Motor neuron (in vitro differentiated cells): ENCODE data around the gene PPM1L. TPM values are rescaled to one million over a fixed set of nuclear protein-coding genes. Genes with fewer than 3 reads are reported as not detected.
"Not testable (repeated sequence)": the region's sequence is repeated elsewhere in the genome, so short reads cannot be mapped to it uniquely, and the experiment has no call there.

Experiments used
- ATAC-seq, 8 experiments: fragments of 200-7000 bp; cut with Tn5 transposase; replicated peaks in 6 of 8; 2 replicates each; pipeline ENCODE4 v1.8.0; 2021; ENCODE audit warnings: mild to moderate bottlenecking in 8 of 8, moderate library complexity in 8 of 8
- H3K27ac ChIP-seq, 2 donors: fragments of 250-450 bp; sonication (Bioruptor Pico); 2 replicates each; pipeline ENCODE4 v1.9.0; 2021; ENCODE audit warnings: antibody characterized with exemption in 2 of 2, mild to moderate bottlenecking in 2 of 2, moderate library complexity in 1 of 2
- H3K4me1 ChIP-seq, 2 donors: fragments of 250-450 bp; sonication (Bioruptor Pico); replicated peaks in 1 of 2; 2 replicates each; pipeline ENCODE4 v1.6.1; 2021; ENCODE audit warnings: antibody characterized with exemption in 2 of 2, mild to moderate bottlenecking in 2 of 2, moderate library complexity in 1 of 2
- H3K4me3 ChIP-seq, 5 donors: fragments of 250-450 bp; sonication (Bioruptor Pico); 2 replicates each; pipeline ENCODE4 v1.9.0; 2021; ENCODE audit warnings: antibody characterized with exemption in 5 of 5, mild to moderate bottlenecking in 5 of 5, moderate library complexity in 4 of 5
- WGBS, 10 experiments: fragments of 450-650 bp; shearing (Covaris generic); methylation state at CpG; one replicate each; pipeline ENCODE4 v1.0.0; 2022; 5-methylcytosine and 5-hydroxymethylcytosine counted together
- in situ Hi-C, 9 experiments: fragments of 400-800 bp; cut with MboI; loops; one replicate each; pipeline ENCODE4 v1.15.0; 2021; ENCODE audit warnings: low sequenced_read_pairs in 9 of 9, low pct_unique_long_range_greater_than_20kb in 2 of 9; ENCODE audit not compliant: unreplicated experiment in 9 of 9
- total RNA-seq, 8 experiments: library from RNA; unstranded; fragments of 300-600 nt; gene quantifications; 2 replicates each; pipeline versions ENCODE4 v1.2.3 to v1.2.4, GENCODE V29; 2022

PPM1L gene
- total RNA-seq, 8 experiments from 2014 or later: 10.8 to 27.3 (median 22.1) TPM

DNA sequence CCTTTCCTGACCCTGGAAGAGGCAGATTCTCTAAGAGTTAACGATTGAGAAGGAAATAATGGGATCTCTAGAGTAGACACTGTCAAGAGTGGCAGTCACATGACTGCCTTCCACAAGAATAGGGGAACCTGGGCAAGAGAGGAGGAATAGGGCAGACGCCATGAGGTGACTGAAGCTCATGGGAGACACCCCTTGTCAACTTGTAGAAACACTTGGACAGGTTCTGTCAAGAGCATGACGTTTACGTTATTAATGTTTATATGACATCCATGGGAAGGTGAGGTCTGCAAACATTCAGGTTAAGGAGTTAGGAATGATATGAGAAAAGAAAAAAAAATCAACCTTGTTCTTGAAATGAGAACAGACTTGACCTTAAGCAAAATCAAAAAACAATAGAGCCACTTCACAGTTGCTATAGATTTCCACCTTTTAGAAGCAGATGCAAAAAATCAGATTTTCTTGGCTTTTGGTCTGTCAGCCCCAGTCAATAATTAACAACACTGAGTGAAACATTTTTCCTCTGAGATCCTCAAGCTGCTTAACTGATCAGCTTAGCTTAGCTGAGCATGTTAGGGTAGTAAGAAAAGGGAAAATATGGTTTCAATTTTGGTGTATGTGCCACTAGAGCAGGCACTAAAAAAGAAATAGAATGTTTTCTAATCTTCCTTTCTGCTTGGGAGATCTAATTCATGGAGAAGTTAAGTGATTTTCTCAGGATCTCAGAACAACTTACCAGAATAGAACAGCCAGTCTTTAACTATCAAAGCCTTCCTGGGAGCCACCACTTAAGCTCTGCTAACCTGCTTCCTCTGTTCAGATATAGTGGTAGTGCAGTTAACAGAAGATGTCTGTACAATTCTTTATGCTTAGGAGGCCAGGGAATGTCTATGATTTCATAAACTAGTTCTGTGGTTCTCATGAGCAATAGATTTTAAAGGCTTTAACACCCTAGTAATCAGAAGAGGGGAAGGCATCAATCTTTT is 232.2 kb downstream of the PPM1L start:
- 61 to 93% (median 77%) methylated on average over 2 to 4 of the region's 4 CpGs for WGBS, 10 experiments
- Histone ChIP-seq H3K4me1 (no peaks in the 10 kb centered on the region), H3K27ac (no peak overlapping the region), H3K4me3 (no peak overlapping the region)
- no peak for ATAC-seq
- in situ Hi-C loops: no loop called here

DNA sequence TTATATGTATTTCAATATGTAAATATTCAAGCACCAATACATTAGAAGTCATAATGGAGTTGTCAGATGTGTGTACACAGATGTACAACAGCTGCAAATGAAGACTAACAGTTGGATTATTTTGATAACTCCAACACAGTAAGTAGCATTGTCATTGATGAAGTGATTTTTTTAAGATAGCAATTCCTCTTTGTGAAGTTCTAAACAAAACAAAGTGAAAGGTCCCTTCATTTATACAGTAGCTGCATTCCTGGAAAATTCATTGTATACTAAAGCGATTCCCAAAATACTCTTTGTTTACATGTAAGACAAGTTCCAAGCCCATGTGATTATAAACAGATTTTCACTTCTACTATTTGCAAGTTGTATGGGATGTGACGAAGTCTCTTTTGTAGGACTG is 234.4 kb downstream of the PPM1L start:
- peak in 1 of 8 experiments; percentile 30 for ATAC-seq
- WGBS, 10 experiments: 25 to 100% (median 82%) methylated on average over 1 to 2 of the region's 2 CpGs; no CpG with 5 or more reads in 1 of the 10 experiments
- Histone ChIP-seq H3K4me3 (no peak overlapping the region), H3K27ac (no peak overlapping the region), H3K4me1 (no peaks in the 10 kb centered on the region)
- in situ Hi-C loops: no loop called here

DNA sequence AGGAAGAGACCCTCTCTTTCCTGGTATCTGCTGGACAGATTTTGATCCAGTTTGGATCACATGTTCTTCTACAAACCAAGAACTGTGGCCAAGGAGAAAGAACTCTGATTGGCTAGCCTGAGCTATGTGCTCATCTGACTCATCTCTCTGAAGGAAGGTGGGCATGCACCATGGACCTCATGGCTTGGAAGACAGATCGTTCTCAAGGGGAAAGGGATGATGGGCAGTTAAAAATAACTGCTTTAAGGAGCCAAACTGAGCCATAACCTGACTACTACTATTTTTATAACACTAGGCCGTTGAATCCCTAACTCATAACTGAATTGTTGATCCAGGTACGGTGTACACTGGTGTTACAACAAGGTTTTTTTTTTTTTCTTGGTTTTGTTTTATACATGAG is 236.7 kb downstream of the PPM1L start:
- Histone ChIP-seq H3K4me1 (no peaks in the 10 kb centered on the region), H3K4me3 (no peak overlapping the region), H3K27ac (no peak overlapping the region)
- WGBS, 10 experiments: 27 to 100% (median 67%) methylated on average over 1 to 3 of the region's 3 CpGs; no CpG with 5 or more reads in 1 of the 10 experiments
- in situ Hi-C loops: no loop called here
- ATAC-seq: no peak

DNA sequence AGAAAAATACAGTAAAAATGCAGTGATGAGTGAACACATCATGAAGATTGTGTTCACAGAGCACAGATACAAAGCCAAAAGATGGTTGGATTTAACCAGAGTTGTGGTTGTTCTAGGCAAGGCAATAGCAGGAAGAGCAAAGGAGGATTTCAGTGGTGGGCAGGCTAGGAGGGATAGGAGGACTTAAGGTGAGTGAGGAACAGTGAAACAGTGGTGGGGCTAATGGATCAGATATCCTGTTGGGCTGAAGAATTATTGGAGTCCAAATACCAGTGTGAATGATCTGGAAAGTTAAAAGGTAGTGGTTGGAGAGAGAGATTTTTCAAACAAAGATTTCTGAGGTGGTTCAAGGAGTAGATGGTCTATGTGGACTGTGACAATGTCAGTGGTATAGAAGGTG is 240.8 kb downstream of the PPM1L start:
- Histone ChIP-seq H3K27ac (no peak overlapping the region), H3K4me3 (no peak overlapping the region), H3K4me1 (no peaks in the 10 kb centered on the region)
- no peak for ATAC-seq
- in situ Hi-C loops: no loop called here

DNA sequence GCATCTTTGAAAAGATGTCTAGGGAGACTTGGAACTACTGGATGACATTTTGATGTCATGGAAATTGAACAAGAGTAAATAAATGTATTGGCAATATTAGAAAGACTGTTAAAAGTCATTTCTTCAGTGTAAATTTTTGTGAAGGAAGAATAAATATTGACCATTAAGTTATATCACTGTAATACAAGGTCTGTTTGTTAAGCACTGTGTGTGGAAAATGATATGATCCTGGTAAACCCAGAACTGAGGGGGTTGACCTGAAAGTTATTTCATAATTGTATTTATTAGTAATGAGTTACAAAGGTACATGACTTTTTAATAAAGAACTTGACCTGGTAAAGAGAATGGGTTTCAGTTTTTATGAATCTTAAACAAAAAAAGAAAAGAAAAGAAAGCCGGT is 242.6 kb downstream of the PPM1L start:
- in situ Hi-C loops: no loop called here
- no peak overlapping the region for H3K4me3 ChIP-seq
- WGBS, 10 experiments: 54 to 100% (median 87%) methylated on average over 1 of the region's 1 CpG; no CpG with 5 or more reads in 2 of the 10 experiments
- no peak for ATAC-seq
- no peak overlapping the region for H3K27ac ChIP-seq
- no peaks in the 10 kb centered on the region for H3K4me1 ChIP-seq

DNA sequence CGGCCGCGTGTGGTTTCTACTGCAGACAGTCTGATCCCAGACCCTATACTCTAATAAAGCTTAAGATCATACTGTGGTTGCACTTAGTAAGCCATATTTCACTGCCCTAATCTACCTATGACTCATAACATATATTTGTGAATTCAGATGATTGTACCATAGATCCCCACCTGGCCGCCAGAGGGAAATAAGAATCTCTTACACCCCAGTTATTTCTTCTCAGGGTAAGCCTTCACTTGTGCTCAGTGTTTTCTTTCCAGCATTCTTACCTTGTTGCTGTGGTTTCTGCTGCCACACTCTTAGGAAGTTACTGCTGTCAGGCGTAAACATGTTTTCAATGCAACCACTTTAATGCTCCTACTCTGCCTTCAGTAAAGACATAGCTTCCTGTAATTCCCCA is 243.2 kb downstream of the PPM1L start:
- in situ Hi-C loops: no loop called here
- Histone ChIP-seq H3K4me3 (no peak overlapping the region), H3K4me1 (no peaks in the 10 kb centered on the region), H3K27ac (no peak overlapping the region)
- 20 to 100% (median 80%) methylated on average over 1 to 5 of the region's 5 CpGs; no CpG with 5 or more reads in 2 of the 10 experiments for WGBS, 10 experiments
- peak in 3 of 8 experiments; percentile 17 to 91 (median 41) for ATAC-seq

DNA sequence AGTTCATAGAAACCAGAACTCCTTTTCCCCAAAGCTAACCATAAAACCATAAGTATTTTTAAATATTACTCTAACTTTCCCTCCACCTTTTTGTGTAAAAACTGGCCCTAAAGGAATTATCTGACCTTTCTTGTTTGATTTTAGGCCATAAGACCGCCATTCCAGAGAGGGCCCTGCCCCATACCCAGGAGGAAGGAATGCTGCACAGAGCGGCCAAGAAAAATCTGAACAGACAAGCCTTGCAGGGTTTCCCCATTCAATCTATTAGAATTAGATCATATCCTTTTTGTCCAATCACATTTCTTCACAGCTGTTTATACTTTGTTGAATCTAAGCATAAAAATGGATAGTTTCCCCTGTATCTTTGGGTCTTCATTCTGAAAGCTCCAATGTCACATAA is 252.1 kb downstream of the PPM1L start:
- ATAC-seq: no peak
- H3K4me1 ChIP-seq: peaks cover 0 to 7% of the 10 kb centered on the region in 2 donors
- 30 to 100% (median 100%) methylated on average over 1 to 2 of the region's 2 CpGs; no CpG with 5 or more reads in 4 of the 10 experiments for WGBS, 10 experiments
- in situ Hi-C loops: no loop called here
- no peak overlapping the region for H3K27ac ChIP-seq
- H3K4me3 ChIP-seq: no peak overlapping the region

DNA sequence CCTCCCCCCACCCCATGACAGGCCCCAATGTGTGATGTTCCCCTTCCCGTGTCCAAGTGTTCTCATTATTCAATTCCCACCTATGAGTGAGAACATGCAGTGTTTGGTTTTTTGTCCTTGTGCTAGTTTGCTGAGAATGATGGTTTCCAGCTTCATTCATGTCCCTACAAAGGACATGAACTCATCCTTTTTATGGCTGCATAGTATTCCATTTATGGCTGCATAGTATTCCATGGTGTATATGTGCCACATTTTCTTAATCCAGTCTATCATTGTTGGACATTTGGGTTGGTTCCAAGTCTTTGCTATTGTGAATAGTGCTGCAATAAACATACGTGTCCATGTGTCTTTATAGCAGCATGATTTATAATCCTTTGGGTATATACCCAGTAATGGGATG is 254.1 kb downstream of the PPM1L start:
- 20% methylated on average over 1 of the region's 2 CpGs; no CpG with 5 or more reads in 9 of the 10 experiments for WGBS, 10 experiments
- ATAC-seq, H3K27ac ChIP-seq, H3K4me3 ChIP-seq, in situ Hi-C loops: not testable (repeated sequence)
- peaks cover 8 to 18% of the 10 kb centered on the region in 2 donors for H3K4me1 ChIP-seq

DNA sequence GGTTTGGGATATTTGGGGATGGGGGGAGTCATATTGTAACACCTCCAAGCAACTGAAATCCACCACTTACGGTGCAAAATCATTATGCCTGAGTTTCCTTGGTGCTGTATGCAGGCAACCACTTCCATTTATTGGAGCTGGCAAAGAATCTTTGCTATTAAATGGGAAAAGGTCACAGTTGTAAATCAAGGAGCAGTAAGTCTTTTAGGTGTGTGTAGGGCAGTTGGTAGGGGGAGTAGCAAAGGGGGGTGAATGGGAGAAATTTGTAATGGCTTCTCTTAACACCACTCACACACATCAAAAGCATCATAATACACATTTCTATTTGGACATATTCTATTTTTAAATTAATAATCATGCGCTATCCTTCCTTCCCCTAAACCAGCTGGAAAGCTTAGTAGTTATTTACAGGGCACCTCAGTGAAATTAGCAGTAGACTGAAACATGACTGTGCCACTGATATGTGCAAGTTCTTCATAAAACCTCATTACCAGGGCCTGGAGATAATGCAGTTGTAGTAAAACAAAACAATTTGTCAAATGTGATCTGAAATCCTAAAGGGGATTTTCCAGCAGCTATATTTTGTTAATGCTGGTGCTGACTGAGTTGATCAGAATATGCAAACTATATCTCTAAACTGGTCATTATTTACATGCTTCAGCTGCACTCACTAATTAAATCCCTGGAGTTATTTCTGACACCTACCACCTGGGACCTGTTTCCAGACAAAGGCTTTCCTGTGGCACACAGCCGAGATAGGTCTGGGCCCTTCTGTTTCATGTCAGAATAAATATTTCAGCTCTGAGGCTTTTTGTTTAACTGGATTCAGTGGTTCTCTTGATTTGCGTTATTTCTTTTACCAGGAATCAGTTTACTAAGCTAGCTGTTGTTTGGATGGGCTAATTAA is 259.1 kb downstream of the PPM1L start:
- peak overlapping the region; percentile 61 to 67 for H3K27ac ChIP-seq
- WGBS, 10 experiments: 23 to 67% (median 59%) methylated on average over 1 to 4 of the region's 4 CpGs

DNA sequence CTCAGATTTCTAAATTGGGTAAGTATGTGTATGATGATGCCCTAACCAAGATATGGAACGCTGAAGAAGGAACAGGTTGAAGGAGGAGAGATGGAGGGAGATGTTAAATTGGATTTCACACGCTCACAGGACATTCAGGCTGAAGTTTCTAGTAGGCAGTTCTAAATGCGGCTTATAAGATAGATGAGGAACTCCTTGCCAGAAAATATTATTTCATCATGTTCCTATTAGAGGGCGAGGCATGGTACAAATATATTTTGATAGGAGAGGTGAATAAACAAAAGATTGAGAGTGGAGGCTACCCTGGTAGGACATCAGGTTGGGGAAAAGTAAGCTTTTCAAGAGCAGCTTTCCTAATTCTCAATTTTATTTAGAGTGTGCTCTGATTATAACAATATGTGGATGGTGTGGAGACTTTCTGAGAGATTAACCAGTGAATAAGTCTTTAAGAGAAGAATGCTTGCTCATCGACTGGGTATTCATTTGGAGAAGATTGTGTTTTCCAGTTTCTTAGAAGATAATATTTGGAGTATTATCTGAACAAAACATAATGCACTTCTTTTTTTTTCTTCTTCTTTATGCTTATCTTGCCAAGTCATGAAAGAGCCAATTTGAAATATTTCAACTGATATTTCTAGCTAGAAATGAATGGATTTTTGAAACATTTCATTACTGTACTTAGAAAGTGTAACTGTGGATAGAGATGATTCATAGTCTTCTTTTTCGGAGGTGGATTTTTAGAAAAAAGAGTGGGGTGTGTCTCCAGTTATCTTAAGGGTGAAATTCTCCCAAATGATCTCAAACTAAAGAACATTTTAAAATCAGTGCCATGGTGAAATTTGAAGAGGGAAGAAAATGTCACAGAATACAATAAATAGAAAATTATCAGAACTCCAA is 260.6 kb downstream of the PPM1L start:
- ATAC-seq: no peak
- peaks cover 16 to 18% of the 10 kb centered on the region in 2 donors for H3K4me1 ChIP-seq
- 47 to 96% (median 83%) methylated on average over 2 to 6 of the region's 6 CpGs for WGBS, 10 experiments
- no peak overlapping the region for H3K4me3 ChIP-seq
- no peak overlapping the region for H3K27ac ChIP-seq
- in situ Hi-C loops: no loop called here

More for the DNA sequence above, 259.1 kb downstream of the PPM1L start:
- in situ Hi-C loops: no loop called here
- ATAC-seq: peak in 6 of 8 experiments; percentile 44 to 81 (median 68)
- no peak overlapping the region for H3K4me3 ChIP-seq
- H3K4me1 ChIP-seq: peaks cover 16 to 18% of the 10 kb centered on the region in 2 donors

DNA sequence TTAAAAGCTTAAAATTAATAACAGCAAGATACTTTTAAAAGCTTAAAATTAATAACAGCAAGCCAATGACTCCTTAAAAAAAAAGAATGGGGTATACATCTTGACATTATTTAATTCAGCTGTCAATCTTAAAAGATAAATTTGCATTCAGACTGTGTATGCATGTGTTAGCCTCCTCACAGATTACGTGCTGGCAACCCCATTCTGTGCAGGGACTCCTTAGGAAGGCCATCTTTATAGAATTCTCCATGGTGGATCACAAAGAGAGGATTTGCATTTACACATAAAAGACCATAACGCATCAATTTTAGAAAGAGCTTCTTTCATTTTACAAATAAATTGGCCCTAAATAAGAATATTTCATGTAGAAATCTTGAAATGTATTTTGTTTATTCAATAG is 261.9 kb downstream of the PPM1L start:
- in situ Hi-C loops: no loop called here
- WGBS, 10 experiments: 58 to 100% (median 75%) methylated on average over 1 to 2 of the region's 2 CpGs
- peaks cover 16 to 18% of the 10 kb centered on the region in 2 donors for H3K4me1 ChIP-seq
- ATAC-seq: no peak
- no peak overlapping the region for H3K27ac ChIP-seq
- H3K4me3 ChIP-seq: no peak overlapping the region

DNA sequence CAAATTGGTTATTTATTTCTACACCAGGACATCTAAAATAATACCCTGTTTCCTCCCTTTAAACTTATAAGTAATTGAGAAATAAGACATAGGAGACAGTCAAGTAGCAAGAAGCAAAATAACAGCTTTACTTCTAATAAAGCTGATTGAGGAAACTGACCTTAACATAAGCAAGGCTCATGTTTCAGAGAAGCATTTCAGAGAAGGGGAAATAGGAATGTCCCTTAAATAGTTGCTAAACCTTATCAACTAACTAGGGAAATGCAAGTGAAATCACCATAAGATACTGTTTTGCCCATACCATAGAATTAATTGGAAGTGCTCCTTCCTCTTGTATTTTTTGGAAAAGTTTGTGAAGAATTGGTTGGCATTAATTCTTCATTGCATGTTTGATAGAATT is 264.2 kb downstream of the PPM1L start:
- Histone ChIP-seq H3K27ac (no peak overlapping the region), H3K4me1 (peaks cover 7% of the 10 kb centered on the region in 2 donors), H3K4me3 (no peak overlapping the region)
- in situ Hi-C loops: no loop called here
- ATAC-seq: no peak
